Heart left ventricle (tissue), 16 donors: Measurements from ENCODE around the gene PSMD4. TPM values are rescaled to one million over a fixed set of nuclear protein-coding genes. Genes with fewer than 3 reads are reported as not detected.
A peak's percentile ranks its signal among the peaks of the same experiment; 100 is the strongest.

Experiments
- ATAC-seq, 4 donors: fragments of 200-7000 bp; cut with Tn5 transposase; one replicate each; pipeline ENCODE4 v1.9.1; 2020 to 2022; ENCODE audit warnings: moderate library complexity in 4 of 4, mild to moderate bottlenecking in 3 of 4, moderate number of reproducible peaks in 1 of 4
- DNase-seq, 5 donors: peaks; one replicate each; pipeline ENCODE4 v3.0.0-alpha.2; 2020
- H3K27ac ChIP-seq, 12 donors: fragments of 200-600 bp; sonication (generic) in 4 of 12; one replicate each; pipeline versions ENCODE4 v1.5.0 to v1.8.0; 2016 to 2022; ENCODE audit warnings: mild to moderate bottlenecking in 2 of 12
- H3K27me3 ChIP-seq, 9 donors: fragments of 200-600 bp; sonication (generic) in 2 of 9; one replicate each; pipeline versions ENCODE4 v1.5.1 to v1.8.0; 2016 to 2022; ENCODE audit warnings: mild to moderate bottlenecking in 3 of 9
- H3K36me3 ChIP-seq, 9 donors: fragments of 200-600 bp; sonication (generic) in 2 of 9; one replicate each; pipeline versions ENCODE4 v1.5.0 to v1.8.0; 2018 to 2022; ENCODE audit warnings: mild to moderate bottlenecking in 2 of 9
- H3K4me1 ChIP-seq, 12 donors: fragments of 200-600 bp; sonication (generic) in 4 of 12; one replicate each; pipeline versions ENCODE4 v1.5.0 to v1.8.0; 2016 to 2022; ENCODE audit warnings: mild to moderate bottlenecking in 3 of 12
- H3K4me3 ChIP-seq, 12 donors: fragments of 200-600 bp; sonication (generic) in 4 of 12; one replicate each; pipeline versions ENCODE4 v1.5.0 to v1.8.0; 2017 to 2022; ENCODE audit warnings: mild to moderate bottlenecking in 9 of 12, moderate library complexity in 4 of 12
- H3K9me3 ChIP-seq, 12 donors: fragments of 200-600 bp; sonication (generic) in 4 of 12; one replicate each; pipeline versions ENCODE4 v1.5.0 to v1.8.0; 2016 to 2022; ENCODE audit warnings: mild to moderate bottlenecking in 1 of 12
- CTCF ChIP-seq, 12 donors: fragments of 200-600 bp; sonication (generic) in 4 of 12; IDR thresholded peaks; one replicate each; pipeline versions ENCODE4 v1.5.0 to v1.8.0; 2018 to 2022; ENCODE audit warnings: antibody characterized with exemption in 12 of 12, mild to moderate bottlenecking in 5 of 12
- POLR2A ChIP-seq, 2 donors: fragments of 450-650 bp; IDR thresholded peaks; one replicate each; pipeline ENCODE4 v1.6.1; 2017; ENCODE audit warnings: antibody characterized with exemption in 2 of 2, mild to moderate bottlenecking in 2 of 2, moderate library complexity in 2 of 2
- WGBS, 4 donors: extraction: QIAGEN DNeasy Blood & Tissue Kit in 2 of 4; methylation state at CpG; one replicate each; pipeline versions ENCODE4 v1.1.5 to v1.1.7; 2013 to 2018; 5-methylcytosine and 5-hydroxymethylcytosine counted together
- intact Hi-C, 10 donors: fragments of 100-400 bp; cut with DNase I; formaldehyde crosslinking; loops; one replicate each; pipeline versions ENCODE4 v1.11.1 to v1.14.2; 2022
- polyA plus RNA-seq, 2 donors: library from polyadenylated mRNA; stranded (reverse); fragments of 200-250 nt; gene quantifications; one replicate each; pipeline ENCODE4 v1.2.3, GENCODE V29; 2013
- total RNA-seq, 9 donors: library from RNA; depleted of rRNA in 2 of 9; stranded (reverse); fragments of >200 nt in 2 of 9; fragmentation: NEBNext Ultra II Directional in 3 of 9; extraction: Animal tissue kit (Norgen Biotek cat#: 25700) in 3 of 9; gene quantifications; one replicate each; pipeline versions ENCODE4 v1.1.0 to v1.2.4, GENCODE V29; 2016 to 2023
- donor health status: ischemic (EF 13 %, LVEDD 7.1; RV severe dilation, severe dysfunction).
- donor health status: healthy with polysubstance abuse.
- donor health status: DM: no; HTN: yes; CAD: no.
- donor health status: DM: no; HTN: no; CAD: no.
- donor health status: ischemic (EF 25% LVEDD 6.9; RV normal size, moderate dysfunction).
- donor health status: ischemic (EF 25% LVEDD 5.7; RV mildly dilated, moderate dysfunction).
- donor health status: healthy.
- donor health status: DM: yes; HTN: yes; CAD: no.
- donor health status: ischemic (EF 35%, LVEDD 5.7; RV mildly dilated, moderate dysfunction).
- donor health status: nonischemic (EF 11% LVEDD 7.7; RV severe dilation, severe dysfunction).
- donor health status: DM: yes; HTN: yes; CAD: no.
- donor health status: PGD.
- donor health status: ischemic (EF 29% LVEDD 5.4; RV normal size, mild dysfunction).
- donor health status: nonischemic (EF 23%, LVEDD 6.1; RV moderate dilation, normal function).

The PSMD4 gene
- total and polyA plus RNA-seq, 11 donors = 127 to 231 (median 143) TPM

- Histone ChIP-seq H3K4me1 (peaks cover 24 to 73% (median 60%) of the 10 kb centered on the region in 12 donors), H3K36me3 (peaks cover 0 to 94% (median 79%) of the 10 kb centered on the region in 9 donors), H3K9me3 (no peaks in the 10 kb centered on the region), H3K27ac (peak overlapping the region in 11 of 12 donors; percentile 52 to 91 (median 74)), H3K4me3 (no peak overlapping the region), H3K27me3 (no peaks in the 10 kb centered on the region)
- 40 to 53% (median 42%) methylated on average over 7 of the region's 7 CpGs for WGBS, 4 donors
- peak; percentile 77 to 97 (median 92) for ATAC-seq
- intact Hi-C loops = loop anchor here in 1 of 10 donors (2.0 kb wide), 1 partner anchor 15 kb away; the partner anchor contains the start of gene PI4KB
- TF ChIP-seq CTCF (IDR thresholded peaks at IDR 0.05) (no peak), POLR2A (IDR thresholded peaks at IDR 0.05) (no peak)
- DNase-seq = peak in 4 of 5 donors; percentile 54 to 94 (median 74)
These were observed 57.2 kb downstream of the PSMD4 start for GRCh38 chr1:151311589-151312331.

- peaks cover 0 to 94% (median 79%) of the 10 kb centered on the region in 9 donors for H3K36me3 ChIP-seq
- H3K4me3 ChIP-seq = no peak overlapping the region
- WGBS, 4 donors = 87 to 93% (median 92%) methylated on average over 4 of the region's 4 CpGs
These were observed 57.9 kb downstream of the PSMD4 start for GRCh38 chr1:151312411-151312810.

GRCh38 chr1:151312826-151313225 is 58.3 kb downstream of the PSMD4 start:
- H3K9me3 ChIP-seq = no peaks in the 10 kb centered on the region
- TF ChIP-seq POLR2A (IDR thresholded peaks at IDR 0.05) = no peak
- TF ChIP-seq CTCF (IDR thresholded peaks at IDR 0.05) = no peak
- no peak overlapping the region for H3K4me3 ChIP-seq
- no peaks in the 10 kb centered on the region for H3K27me3 ChIP-seq
- peak overlapping the region in 8 of 12 donors; percentile 4 to 91 (median 78) for H3K27ac ChIP-seq
- intact Hi-C loops = no loop called here
- ATAC-seq (no peak), DNase-seq (no peak)
- H3K36me3 ChIP-seq = peaks cover 0 to 94% (median 79%) of the 10 kb centered on the region in 9 donors
- H3K4me1 ChIP-seq = peaks cover 24 to 73% (median 60%) of the 10 kb centered on the region in 12 donors
- WGBS, 4 donors = 71 to 81% (median 79%) methylated on average over 8 of the region's 8 CpGs

More at GRCh38 chr1:151312411-151312810, 57.9 kb downstream of the PSMD4 start:
- Histone ChIP-seq H3K27ac (peak overlapping the region in 11 of 12 donors; percentile 52 to 91 (median 74)), H3K27me3 (no peaks in the 10 kb centered on the region), H3K4me1 (peaks cover 24 to 73% (median 60%) of the 10 kb centered on the region in 12 donors), H3K9me3 (no peaks in the 10 kb centered on the region)
- no peak for ATAC-seq
- DNase-seq = no peak
- TF ChIP-seq CTCF (IDR thresholded peaks at IDR 0.05) = no peak
- intact Hi-C loops = no loop called here

GRCh38 chr1:151313501-151313900 is 59.0 kb downstream of the PSMD4 start:
- peak overlapping the region in 11 of 12 donors; percentile 18 to 91 (median 44) for H3K27ac ChIP-seq
- H3K4me3 ChIP-seq = no peak overlapping the region
- DNase-seq (peak in 2 of 5 donors; percentile 57 to 66), ATAC-seq (peak in 2 of 4 donors; percentile 2 to 24)
- H3K9me3 ChIP-seq = no peaks in the 10 kb centered on the region
- H3K36me3 ChIP-seq = peaks cover 0 to 94% (median 73%) of the 10 kb centered on the region in 9 donors
- intact Hi-C loops = no loop called here
- no peaks in the 10 kb centered on the region for H3K27me3 ChIP-seq
- peaks cover 24 to 73% (median 60%) of the 10 kb centered on the region in 12 donors for H3K4me1 ChIP-seq
- TF ChIP-seq CTCF (IDR thresholded peaks at IDR 0.05) (no peak), POLR2A (IDR thresholded peaks at IDR 0.05) (no peak)
- WGBS, 4 donors = 49 to 65% (median 55%) methylated on average over 2 of the region's 2 CpGs
